Measurements from ENCODE around the gene BCL2.

The BCL2 gene

GRCh38 chr18:63175264-63175663, 144.3 kb downstream of the BCL2 start:
- H3K4me1 ChIP-seq (ENCODE audit: low read depth, poor library complexity, severe bottlenecking): peaks cover 14% of the 10 kb centered on the region
- no peak overlapping the region for H3K4me3 ChIP-seq (IDR thresholded peaks at IDR 0.05; ENCODE audit: insufficient read depth, low read depth, low read length)
- H4K20me1 ChIP-seq (ENCODE audit: insufficient read depth): no peaks in the 10 kb centered on the region

GRCh38 chr18:63173983-63174382, 145.6 kb downstream of the BCL2 start:
- Histone ChIP-seq H4K20me1 (ENCODE audit: insufficient read depth) (no peaks in the 10 kb centered on the region), H3K4me3 (IDR thresholded peaks at IDR 0.05; ENCODE audit: insufficient read depth, low read depth, low read length) (no peak overlapping the region), H3K9ac (no peak overlapping the region), H3K27me3 (ENCODE audit: insufficient read depth, low read depth) (no peaks in the 10 kb centered on the region), H3K36me3 (ENCODE audit: insufficient read depth) (no peaks in the 10 kb centered on the region), H3K27ac (no peak overlapping the region), H3K79me2 (ENCODE audit: insufficient read depth, low read depth) (peaks cover 10% of the 10 kb centered on the region; the same call in 1 of the 2 replicates), H3K4me1 (ENCODE audit: low read depth, poor library complexity, severe bottlenecking) (peaks cover 14% of the 10 kb centered on the region), H3K4me2 (no peak overlapping the region), H2AFZ (ENCODE audit: low read depth) (no peak overlapping the region)
- TF ChIP-seq CTCF (conservative IDR thresholded peaks at IDR 0.05; ENCODE audit: low read depth, low read length): no peak

More at GRCh38 chr18:63175264-63175663, 144.3 kb downstream of the BCL2 start:
- no peaks in the 10 kb centered on the region for H3K27me3 ChIP-seq (ENCODE audit: insufficient read depth, low read depth)
- no peak overlapping the region for H3K4me2 ChIP-seq
- no peak overlapping the region for H3K9ac ChIP-seq
- H3K27ac ChIP-seq: no peak overlapping the region
- peaks cover 10% of the 10 kb centered on the region; the same call in 1 of the 2 replicates for H3K79me2 ChIP-seq (ENCODE audit: insufficient read depth, low read depth)
- no peak overlapping the region for H2AFZ ChIP-seq (ENCODE audit: low read depth)
- no peaks in the 10 kb centered on the region for H3K36me3 ChIP-seq (ENCODE audit: insufficient read depth)
- TF ChIP-seq CTCF (conservative IDR thresholded peaks at IDR 0.05; ENCODE audit: low read depth, low read length): no peak

GRCh38 chr18:63169853-63170252, 149.7 kb downstream of the BCL2 start:
- peaks cover under 1% of the 10 kb centered on the region for H3K4me1 ChIP-seq (ENCODE audit: low read depth, poor library complexity, severe bottlenecking)
- peaks cover 7% of the 10 kb centered on the region; the same call in 1 of the 2 replicates for H3K79me2 ChIP-seq (ENCODE audit: insufficient read depth, low read depth)
- TF ChIP-seq CTCF (conservative IDR thresholded peaks at IDR 0.05; ENCODE audit: low read depth, low read length): no peak
- no peaks in the 10 kb centered on the region for H4K20me1 ChIP-seq (ENCODE audit: insufficient read depth)
- no peak overlapping the region for H3K4me2 ChIP-seq
- H2AFZ ChIP-seq (ENCODE audit: low read depth): no peak overlapping the region
- no peak overlapping the region for H3K27ac ChIP-seq
- H3K4me3 ChIP-seq (IDR thresholded peaks at IDR 0.05; ENCODE audit: insufficient read depth, low read depth, low read length): no peak overlapping the region
- H3K9ac ChIP-seq: no peak overlapping the region
- H3K36me3 ChIP-seq (ENCODE audit: insufficient read depth): no peaks in the 10 kb centered on the region
- H3K27me3 ChIP-seq (ENCODE audit: insufficient read depth, low read depth): no peaks in the 10 kb centered on the region

GRCh38 chr18:63168287-63168686, 151.3 kb downstream of the BCL2 start:
- Histone ChIP-seq H2AFZ (ENCODE audit: low read depth) (no peak overlapping the region), H3K79me2 (ENCODE audit: insufficient read depth, low read depth) (peaks cover 16% of the 10 kb centered on the region; the same call in 1 of the 2 replicates), H3K4me2 (no peak overlapping the region), H3K4me3 (IDR thresholded peaks at IDR 0.05; ENCODE audit: insufficient read depth, low read depth, low read length) (no peak overlapping the region), H3K9ac (no peak overlapping the region), H3K27me3 (ENCODE audit: insufficient read depth, low read depth) (no peaks in the 10 kb centered on the region), H3K27ac (no peak overlapping the region), H3K4me1 (ENCODE audit: low read depth, poor library complexity, severe bottlenecking) (peaks cover 15% of the 10 kb centered on the region), H4K20me1 (ENCODE audit: insufficient read depth) (no peaks in the 10 kb centered on the region), H3K36me3 (ENCODE audit: insufficient read depth) (no peaks in the 10 kb centered on the region)
- TF ChIP-seq CTCF (conservative IDR thresholded peaks at IDR 0.05; ENCODE audit: low read depth, low read length): no peak

Measured in KMS-11 (cell line).